ENCODE results near the gene NAPSA.

DNA sequence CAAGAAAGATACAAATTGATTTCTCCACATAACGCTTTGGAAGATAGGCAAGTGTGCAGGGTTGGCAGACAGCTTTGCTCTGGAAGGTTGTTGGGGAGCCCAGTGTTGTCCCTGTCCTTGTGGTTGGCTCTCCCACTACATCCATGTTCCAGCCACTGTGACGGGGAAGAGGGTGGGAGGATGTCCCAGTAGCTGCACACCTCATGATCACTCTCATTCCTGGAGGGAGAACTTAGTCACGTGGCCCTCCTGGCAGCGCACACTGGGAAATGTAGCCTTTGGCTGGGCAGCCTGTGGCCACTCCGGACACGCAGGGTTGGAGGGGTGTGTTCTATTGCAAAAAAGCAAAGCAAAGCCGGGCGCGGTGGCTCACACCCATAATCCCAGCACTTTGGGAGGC is 28.6 kb upstream of the NAPSA start:
- no peak for TF ChIP-seq CBX5 (IDR thresholded peaks at IDR 0.05; ENCODE audit: low read depth)
- no peak for TF ChIP-seq ZSCAN29 (IDR thresholded peaks at IDR 0.05)
- TF ChIP-seq EGR1 (IDR thresholded peaks at IDR 0.05; ENCODE audit: borderline replicate concordance in 1 of 2, low read depth in 2 of 2, low read length in 2 of 2) = no peak
- no peak for TF ChIP-seq ATF7 (IDR thresholded peaks at IDR 0.05; ENCODE audit: low read depth)
- TF ChIP-seq, protein P1, sequence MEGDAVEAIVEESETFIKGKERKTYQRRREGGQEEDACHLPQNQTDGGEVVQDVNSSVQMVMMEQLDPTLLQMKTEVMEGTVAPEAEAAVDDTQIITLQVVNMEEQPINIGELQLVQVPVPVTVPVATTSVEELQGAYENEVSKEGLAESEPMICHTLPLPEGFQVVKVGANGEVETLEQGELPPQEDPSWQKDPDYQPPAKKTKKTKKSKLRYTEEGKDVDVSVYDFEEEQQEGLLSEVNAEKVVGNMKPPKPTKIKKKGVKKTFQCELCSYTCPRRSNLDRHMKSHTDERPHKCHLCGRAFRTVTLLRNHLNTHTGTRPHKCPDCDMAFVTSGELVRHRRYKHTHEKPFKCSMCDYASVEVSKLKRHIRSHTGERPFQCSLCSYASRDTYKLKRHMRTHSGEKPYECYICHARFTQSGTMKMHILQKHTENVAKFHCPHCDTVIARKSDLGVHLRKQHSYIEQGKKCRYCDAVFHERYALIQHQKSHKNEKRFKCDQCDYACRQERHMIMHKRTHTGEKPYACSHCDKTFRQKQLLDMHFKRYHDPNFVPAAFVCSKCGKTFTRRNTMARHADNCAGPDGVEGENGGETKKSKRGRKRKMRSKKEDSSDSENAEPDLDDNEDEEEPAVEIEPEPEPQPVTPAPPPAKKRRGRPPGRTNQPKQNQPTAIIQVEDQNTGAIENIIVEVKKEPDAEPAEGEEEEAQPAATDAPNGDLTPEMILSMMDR (IDR thresholded peaks at IDR 0.05 in 2 of 3, conservative IDR thresholded peaks at IDR 0.05 in 1 of 3; ENCODE audit: control insufficient read depth in 2 of 3, extremely low read depth in 1 of 3, insufficient read depth in 1 of 3, low read depth in 3 of 3, low read length in 3 of 3) = no peak
- TF ChIP-seq ZNF274 (IDR thresholded peaks at IDR 0.05; ENCODE audit: insufficient read depth, insufficient read length) = no peak
- TF ChIP-seq, protein P2, sequence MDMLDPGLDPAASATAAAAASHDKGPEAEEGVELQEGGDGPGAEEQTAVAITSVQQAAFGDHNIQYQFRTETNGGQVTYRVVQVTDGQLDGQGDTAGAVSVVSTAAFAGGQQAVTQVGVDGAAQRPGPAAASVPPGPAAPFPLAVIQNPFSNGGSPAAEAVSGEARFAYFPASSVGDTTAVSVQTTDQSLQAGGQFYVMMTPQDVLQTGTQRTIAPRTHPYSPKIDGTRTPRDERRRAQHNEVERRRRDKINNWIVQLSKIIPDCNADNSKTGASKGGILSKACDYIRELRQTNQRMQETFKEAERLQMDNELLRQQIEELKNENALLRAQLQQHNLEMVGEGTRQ (IDR thresholded peaks at IDR 0.05; ENCODE audit: borderline replicate concordance, low read depth, low read length) = no peak
- TF ChIP-seq GABPA (IDR thresholded peaks at IDR 0.05; ENCODE audit: low read depth) = no peak
- TF ChIP-seq BRCA1 (IDR thresholded peaks at IDR 0.05; ENCODE audit: low read depth, low read length) = no peak
- no peak for TF ChIP-seq POLR2AphosphoS5 (IDR thresholded peaks at IDR 0.05; ENCODE audit: low read length)
- TF ChIP-seq JUNB (IDR thresholded peaks at IDR 0.05) = no peak
- no peak for TF ChIP-seq POLR2A (IDR thresholded peaks at IDR 0.05; ENCODE audit: low read depth, low read length)
- TF ChIP-seq, protein P3, sequence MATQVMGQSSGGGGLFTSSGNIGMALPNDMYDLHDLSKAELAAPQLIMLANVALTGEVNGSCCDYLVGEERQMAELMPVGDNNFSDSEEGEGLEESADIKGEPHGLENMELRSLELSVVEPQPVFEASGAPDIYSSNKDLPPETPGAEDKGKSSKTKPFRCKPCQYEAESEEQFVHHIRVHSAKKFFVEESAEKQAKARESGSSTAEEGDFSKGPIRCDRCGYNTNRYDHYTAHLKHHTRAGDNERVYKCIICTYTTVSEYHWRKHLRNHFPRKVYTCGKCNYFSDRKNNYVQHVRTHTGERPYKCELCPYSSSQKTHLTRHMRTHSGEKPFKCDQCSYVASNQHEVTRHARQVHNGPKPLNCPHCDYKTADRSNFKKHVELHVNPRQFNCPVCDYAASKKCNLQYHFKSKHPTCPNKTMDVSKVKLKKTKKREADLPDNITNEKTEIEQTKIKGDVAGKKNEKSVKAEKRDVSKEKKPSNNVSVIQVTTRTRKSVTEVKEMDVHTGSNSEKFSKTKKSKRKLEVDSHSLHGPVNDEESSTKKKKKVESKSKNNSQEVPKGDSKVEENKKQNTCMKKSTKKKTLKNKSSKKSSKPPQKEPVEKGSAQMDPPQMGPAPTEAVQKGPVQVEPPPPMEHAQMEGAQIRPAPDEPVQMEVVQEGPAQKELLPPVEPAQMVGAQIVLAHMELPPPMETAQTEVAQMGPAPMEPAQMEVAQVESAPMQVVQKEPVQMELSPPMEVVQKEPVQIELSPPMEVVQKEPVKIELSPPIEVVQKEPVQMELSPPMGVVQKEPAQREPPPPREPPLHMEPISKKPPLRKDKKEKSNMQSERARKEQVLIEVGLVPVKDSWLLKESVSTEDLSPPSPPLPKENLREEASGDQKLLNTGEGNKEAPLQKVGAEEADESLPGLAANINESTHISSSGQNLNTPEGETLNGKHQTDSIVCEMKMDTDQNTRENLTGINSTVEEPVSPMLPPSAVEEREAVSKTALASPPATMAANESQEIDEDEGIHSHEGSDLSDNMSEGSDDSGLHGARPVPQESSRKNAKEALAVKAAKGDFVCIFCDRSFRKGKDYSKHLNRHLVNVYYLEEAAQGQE (IDR thresholded peaks at IDR 0.05; ENCODE audit: low read depth, low read length) = no peak

All from GM12878 (cell line).